Dermis microvascular lymphatic vessel endothelial cell (primary cell): ENCODE data around the gene NRG2. TPM values are rescaled to one million over a fixed set of nuclear protein-coding genes. Genes with fewer than 3 reads are reported as not detected.

Experiments used
- DNase-seq, 2 donors: peaks; one replicate each; pipeline versions ENCODE4 v3.0.0 to v3.0.0-alpha.2; 2010; ENCODE audit warnings: low read depth in 2 of 2
- total RNA-seq: library from RNA; depleted of rRNA; stranded (reverse); fragments of >200 nt; gene quantifications from 2 replicates; pipeline ENCODE4 v1.2.1, GENCODE V29; 2014

Gene NRG2
- total RNA-seq, 1 donor from 2014 or later = 0.77 TPM

- no peak for DNase-seq
Observed at GRCh38 chr5:139814704-139815280, 228.3 kb downstream of the NRG2 start.

DNA sequence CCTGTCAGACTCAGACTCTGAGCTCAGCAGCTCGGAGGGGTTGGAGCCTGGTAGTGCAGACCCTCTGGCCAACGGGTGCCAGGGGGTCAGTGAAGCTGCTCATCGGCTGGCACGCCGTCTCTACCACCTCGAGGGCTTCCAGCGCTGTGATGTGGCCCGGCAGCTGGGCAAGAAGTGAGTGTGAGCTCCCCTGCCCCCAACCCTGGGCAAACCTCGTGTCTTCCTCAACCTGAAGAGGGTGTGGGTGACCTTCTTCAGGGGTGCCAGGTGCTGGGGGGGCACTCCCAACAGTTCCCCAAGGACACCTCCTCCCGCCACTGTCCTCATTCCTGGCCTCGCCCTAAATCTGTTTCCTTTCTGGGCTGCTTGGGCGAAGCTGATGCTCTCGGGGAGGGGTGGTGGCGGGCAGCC lies 228.9 kb downstream of the NRG2 start:
- DNase-seq = no peak

GRCh38 chr5:139812836-139813805 lies 230.0 kb downstream of the NRG2 start:
- DNase-seq = no peak

DNA sequence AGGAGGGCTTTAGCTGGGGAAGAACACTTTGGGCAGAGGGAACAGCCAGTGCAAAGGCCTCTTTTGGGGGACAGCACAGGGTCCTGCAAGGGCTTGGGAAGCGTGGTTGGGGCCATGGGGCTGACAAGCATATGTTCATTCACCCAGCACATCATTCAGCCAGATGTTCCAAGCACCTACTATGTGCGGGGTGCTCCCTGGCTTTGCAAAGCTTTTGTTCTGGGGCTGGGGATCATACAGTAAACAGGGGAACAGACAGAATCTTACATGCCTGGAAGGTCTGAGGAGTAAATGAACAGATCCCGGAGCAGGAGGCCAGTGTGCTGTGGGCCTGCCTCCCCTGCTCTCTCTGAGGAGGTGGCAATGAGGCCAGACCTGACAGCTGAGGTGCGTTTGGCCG lies 230.8 kb downstream of the NRG2 start:
- DNase-seq = no peak

GRCh38 chr5:139811274-139811607 lies 231.9 kb downstream of the NRG2 start:
- no peak for DNase-seq

DNA sequence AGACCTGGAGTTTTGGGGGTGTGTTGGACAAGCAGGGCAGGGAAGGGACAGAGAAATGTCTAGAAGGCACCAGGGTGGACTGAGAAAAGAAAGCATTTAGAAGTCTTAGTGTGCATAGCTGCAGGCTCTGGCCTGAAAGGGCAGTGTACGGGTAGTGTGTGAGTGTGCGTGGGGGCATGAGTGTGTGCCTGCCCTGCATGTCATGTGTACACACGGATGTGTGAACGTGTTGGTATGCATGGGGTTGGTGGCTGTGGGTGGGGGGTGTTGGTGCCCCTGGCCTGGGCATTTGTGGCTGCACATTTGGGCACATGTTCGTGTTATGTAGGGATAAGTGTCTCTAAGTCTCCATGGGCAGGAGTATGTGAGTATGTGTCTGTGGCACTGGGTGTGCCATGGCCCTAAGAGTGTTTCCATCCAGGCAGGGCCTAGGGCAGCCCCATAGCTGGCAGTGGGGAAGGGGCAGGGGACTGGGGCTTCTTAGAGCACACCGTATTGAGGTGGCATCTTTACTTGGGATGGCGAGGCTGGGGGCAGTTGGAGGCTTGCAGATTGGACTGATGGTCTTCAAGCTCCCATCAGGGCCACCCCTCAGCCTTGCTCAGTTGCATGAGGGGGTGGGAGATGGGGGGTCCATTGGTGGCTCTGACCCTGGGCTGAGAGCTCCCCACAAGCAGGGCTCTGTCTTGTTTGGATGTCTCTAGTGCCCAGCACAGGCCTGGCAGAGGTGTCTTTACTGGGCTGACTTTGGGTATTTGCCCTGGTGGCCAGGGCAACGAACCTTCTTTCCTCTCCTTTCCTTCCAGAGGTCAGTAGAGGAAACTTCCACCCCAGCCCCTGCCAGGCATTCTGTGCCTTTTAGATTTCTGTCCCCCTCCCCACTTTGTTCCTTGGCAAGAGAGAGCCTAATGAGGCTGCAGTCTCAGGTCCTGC lies 232.5 kb downstream of the NRG2 start:
- DNase-seq = no peak

DNA sequence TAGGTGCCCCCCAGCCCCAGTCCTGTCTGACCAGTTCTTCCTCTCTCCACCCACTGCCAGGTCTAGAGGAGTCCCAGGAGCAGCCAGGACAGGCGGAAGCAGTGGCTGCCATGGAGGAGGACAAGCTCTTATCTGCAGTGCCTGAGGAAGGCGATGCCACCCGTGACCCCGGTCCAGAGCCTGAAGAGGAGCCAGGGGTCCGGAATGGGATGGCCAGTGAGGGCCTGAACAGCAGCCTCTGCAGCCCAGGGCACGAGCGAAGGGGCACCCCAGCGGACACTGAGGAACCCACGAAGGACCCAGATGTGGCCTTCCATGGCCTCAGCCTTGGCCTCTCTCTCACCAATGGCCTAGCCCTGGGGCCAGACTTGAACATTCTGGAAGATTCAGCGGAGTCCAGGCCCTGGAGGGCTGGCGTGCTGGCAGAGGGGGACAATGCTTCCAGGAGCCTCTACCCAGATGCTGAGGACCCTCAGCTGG lies 233.7 kb downstream of the NRG2 start:
- DNase-seq = no peak

GRCh38 chr5:139808481-139809330 lies 234.4 kb downstream of the NRG2 start:
- DNase-seq = peak in 1 of 2 donors; percentile 50

DNA sequence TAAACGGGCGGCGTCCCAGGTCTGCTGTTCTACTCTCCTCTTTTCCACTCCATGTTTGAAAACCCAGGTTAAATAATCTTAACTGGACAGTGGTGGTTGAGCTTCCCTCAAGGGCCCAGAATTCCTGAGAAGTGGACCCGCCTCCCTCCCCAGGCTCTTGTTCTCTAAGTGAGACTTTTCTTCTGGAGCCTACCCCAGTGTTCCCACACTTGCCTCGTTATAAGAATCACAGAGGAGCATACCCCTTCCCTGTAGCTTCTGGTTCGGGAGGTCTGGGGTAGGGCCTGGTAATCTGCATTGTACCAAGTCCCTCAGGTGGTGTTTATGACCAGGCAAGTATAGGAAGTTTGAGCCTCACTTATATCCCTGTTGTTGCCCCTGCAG lies 235.5 kb downstream of the NRG2 start:
- no peak for DNase-seq

DNA sequence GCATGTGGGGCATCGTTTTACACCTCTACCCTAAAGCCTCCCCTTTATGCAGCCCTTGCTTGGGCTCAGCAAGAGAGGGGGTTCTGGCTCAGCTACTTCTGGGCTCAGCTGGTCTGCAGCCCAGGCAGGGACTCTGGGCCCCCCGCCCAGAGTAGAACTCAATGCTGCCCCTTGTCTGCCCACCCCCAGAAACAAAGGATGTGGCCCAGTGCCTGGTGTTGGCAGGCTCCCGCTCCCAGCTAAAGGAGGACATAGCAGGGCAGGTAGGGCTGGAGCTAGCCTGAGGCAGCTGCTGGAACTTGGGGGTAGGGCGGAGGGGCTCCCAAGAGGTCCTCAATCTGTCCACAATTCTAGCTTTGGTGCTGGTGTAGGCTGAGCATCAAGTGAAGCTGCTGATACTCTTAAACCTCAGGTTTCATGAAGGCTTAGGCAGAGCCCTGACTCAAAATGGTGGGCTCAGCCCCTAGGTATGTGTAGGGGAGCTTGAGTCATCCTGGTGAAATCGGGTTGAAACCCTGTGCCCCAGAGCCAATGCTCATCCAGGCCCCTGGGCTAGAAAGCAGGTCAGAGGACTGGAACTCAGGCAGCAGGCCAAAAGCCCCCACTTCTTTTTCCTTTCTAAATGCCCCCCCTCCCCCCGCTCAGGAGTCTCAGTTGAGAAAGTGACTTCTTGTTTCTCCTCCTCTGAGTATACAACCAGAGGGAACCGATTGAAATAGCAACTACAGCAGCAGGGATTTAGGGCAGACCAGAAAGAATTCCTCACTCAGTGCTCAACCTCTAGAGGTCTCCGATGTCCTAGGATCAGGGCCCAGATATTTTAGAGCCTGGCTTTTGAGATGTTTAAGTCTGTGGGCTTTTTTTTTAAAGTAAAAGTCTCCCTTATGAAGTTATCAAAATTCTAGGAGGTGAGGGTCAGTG lies 236.1 kb downstream of the NRG2 start:
- DNase-seq = no peak

DNA sequence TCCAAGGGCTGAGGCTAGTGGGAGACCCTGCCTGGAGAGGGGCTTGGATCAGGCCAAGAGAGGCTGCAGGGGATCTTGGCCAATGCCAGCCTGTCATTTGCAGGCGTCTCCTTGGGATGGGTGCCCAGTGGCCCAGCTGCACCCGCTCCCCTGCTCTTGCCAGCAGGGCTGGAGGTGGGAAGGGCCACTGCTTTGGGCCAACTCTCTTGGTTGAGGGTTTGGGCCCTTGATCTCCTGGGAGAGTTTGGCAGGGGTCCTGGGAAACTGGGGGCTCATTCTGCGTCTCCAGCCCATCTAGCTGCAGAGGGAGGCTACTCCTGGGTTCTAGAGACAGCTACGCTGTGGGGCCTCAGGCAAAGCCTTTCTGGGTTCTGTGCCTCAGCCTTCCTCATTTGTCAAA lies 237.0 kb downstream of the NRG2 start:
- DNase-seq = no peak

GRCh38 chr5:139805545-139805944 lies 237.6 kb downstream of the NRG2 start:
- DNase-seq = no peak

DNA sequence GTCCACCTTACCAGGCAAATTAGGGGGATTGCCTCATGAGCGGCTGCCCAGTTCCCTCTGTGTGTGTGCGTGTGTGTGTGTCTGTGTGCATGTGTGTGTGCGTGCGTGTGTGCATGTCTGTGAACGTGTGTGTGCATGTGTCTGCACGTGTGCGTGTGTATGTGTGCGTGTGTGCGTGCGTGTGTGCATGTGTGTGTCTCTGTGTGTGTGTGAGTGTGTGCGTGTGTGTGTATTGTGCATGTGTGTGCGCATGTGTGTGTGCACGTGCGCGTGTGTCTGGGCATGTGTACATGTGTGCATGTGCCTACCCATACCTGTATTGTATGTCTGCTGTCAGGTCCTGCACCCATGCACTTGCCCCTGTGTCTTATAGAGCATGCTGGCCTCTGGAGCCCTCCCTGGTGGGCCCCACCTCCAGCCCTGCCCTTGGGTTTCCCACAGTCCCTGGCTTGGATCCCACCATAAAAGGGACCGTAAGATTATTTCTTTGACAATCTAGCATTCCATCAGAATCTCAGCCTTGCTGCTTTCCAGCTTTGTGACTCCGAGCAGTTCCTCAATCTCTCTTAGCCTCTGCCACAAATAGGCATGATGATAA lies 238.2 kb downstream of the NRG2 start:
- no peak for DNase-seq

- DNase-seq = no peak
Observed at GRCh38 chr5:139803978-139804377, 239.1 kb downstream of the NRG2 start.

GRCh38 chr5:139799359-139799758 lies 243.7 kb downstream of the NRG2 start:
- no peak for DNase-seq

DNA sequence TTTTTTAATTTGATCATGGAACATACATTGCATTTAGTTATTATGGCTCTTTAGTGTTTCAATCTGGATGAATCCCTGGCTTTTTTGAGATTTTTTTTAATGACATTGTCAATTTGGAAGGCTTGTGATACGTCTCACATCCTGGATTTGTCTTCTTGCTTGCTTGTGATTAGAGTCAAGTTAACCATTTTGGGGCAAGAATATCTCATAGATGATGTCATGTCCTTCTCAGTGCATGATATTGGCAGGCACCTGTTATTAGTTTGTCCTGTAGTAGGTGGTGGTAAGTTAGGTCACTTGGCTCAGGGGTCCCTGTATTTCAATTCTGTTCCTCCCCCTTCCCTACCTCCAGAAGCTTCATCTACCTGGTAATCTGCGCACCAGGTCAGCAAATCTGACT lies 244.2 kb downstream of the NRG2 start:
- DNase-seq = no peak

- DNase-seq = no peak
Observed at GRCh38 chr5:139797856-139798510, 245.1 kb downstream of the NRG2 start.

- DNase-seq = no peak
Observed at GRCh38 chr5:139797335-139797734, 245.8 kb downstream of the NRG2 start.
